GM13977 (cell line): Measurements from ENCODE around the gene SMIM36.

Experiments used
- DNase-seq: peaks from one replicate; pipeline ENCODE4 v3.0.0; 2012; ENCODE audit warnings: low spot score
- in situ Hi-C: fragments of 300-500 bp; cut with MboI; formaldehyde crosslinking; loops from one replicate; pipeline ENCODE4 v1.12.0; 2022; ENCODE audit warnings: low sequenced_read_pairs, low pct_unique_long_range_greater_than_20kb, mixed read lengths, inconsistent platforms; ENCODE audit not compliant: unreplicated experiment
- TF ChIP-seq, protein P1 (sequence below): IDR thresholded peaks from 2 replicates; pipeline ENCODE4 v1.5.1; 2012; ENCODE audit warnings: mild to moderate bottlenecking, control low read depth; ENCODE audit not compliant: insufficient read depth; ENCODE audit errors: extremely low read depth, missing control alignments

The SMIM36 gene

GRCh38 chr17:55543709-55544108 lies 32.5 kb upstream of the SMIM36 start:
- in situ Hi-C loops = no loop called here
- no peak for DNase-seq
- TF ChIP-seq, protein P1, sequence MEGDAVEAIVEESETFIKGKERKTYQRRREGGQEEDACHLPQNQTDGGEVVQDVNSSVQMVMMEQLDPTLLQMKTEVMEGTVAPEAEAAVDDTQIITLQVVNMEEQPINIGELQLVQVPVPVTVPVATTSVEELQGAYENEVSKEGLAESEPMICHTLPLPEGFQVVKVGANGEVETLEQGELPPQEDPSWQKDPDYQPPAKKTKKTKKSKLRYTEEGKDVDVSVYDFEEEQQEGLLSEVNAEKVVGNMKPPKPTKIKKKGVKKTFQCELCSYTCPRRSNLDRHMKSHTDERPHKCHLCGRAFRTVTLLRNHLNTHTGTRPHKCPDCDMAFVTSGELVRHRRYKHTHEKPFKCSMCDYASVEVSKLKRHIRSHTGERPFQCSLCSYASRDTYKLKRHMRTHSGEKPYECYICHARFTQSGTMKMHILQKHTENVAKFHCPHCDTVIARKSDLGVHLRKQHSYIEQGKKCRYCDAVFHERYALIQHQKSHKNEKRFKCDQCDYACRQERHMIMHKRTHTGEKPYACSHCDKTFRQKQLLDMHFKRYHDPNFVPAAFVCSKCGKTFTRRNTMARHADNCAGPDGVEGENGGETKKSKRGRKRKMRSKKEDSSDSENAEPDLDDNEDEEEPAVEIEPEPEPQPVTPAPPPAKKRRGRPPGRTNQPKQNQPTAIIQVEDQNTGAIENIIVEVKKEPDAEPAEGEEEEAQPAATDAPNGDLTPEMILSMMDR = no peak

GRCh38 chr17:55540414-55541091 lies 29.3 kb upstream of the SMIM36 start:
- in situ Hi-C loops = no loop called here
- TF ChIP-seq, protein P1 = no peak
- DNase-seq = no peak

DNA sequence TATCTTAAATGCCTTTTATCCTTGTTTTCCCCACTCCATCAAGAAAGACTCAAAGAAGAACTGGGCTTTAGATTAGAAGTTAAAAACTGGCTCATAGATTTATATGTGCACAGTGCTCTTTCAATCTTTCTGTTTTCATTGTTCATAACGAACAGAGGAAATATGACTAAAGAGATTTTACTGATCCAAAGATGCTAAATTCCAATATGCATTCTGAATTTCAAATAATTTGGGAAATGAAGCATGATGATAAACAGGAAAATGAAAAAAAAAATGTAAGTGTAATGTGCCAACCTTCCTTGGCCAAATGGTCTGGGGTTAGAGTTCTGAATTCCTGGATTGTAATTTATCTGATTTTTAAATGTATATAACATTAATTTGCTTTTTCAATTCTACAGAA lies 25.0 kb upstream of the SMIM36 start:
- in situ Hi-C loops = no loop called here
- DNase-seq = no peak
- TF ChIP-seq, protein P1 = no peak

- TF ChIP-seq, protein P1 = no peak
- in situ Hi-C loops = no loop called here
- no peak for DNase-seq
Measured at GRCh38 chr17:55533608-55534007, 22.4 kb upstream of the SMIM36 start.

DNA sequence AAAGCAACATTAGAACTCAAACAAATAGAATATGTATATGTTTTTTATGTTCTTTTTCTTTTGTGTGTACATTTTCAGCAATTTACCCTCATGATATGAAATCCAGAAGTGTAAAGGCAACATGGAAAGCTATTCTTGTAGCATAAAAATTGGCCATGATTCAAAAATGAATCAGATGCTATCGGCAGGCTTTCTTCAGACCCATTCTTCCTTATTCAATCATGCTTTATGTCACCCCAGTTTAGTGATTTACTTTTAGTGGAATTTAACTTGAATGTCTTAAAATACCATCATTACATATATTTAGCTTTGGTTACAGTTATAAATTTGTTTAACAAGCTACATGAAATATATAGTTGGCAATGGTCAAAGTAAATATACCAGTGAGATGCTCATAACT lies 21.4 kb upstream of the SMIM36 start:
- TF ChIP-seq, protein P1 = no peak
- in situ Hi-C loops = no loop called here
- no peak for DNase-seq

DNA sequence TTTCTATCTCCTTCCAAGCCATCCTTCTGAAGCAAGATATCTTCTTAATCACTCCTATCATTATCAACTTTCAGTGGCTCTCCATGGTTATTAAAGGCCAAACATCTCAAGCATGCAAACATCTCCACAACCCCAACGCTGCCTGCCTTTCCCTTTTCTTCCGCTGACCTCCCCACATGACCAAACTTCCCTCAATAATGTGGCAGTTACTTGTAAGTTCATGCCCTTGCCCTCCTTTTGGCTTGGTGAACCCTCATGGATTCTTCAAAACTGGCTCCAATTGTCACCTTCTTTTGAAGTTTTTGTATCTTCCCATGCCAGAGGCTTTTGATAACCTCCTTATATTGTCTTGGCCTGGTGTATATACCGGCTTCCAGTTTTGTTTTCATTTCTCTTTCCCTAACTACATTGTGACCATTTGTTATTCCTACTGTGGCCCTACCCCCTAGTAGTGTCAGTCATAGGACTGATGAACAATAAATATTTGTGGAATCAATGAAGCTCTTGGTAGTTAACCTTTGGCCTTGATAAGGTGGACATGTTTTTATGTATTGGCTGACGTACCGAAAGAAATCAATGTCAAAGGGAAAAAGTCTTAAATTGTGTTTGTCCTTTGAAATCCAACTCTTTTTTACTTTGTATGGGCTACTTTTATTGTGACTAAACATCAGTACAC lies 19.9 kb upstream of the SMIM36 start:
- DNase-seq = no peak
- in situ Hi-C loops = no loop called here
- TF ChIP-seq, protein P1 = no peak
